ENCODE measurements around the gene TGFBI. TPM values are rescaled to one million over a fixed set of nuclear protein-coding genes. Genes with fewer than 3 reads are reported as not detected.

Gene TGFBI
- total RNA-seq, 1 donor from 2014 or later = 4.6 TPM

GRCh38 chr5:136081217-136081591, 52.4 kb downstream of the TGFBI start:
- Mint-ChIP-seq H3K4me3 (no peak overlapping the region), H3K9me3 (no peaks in the 10 kb centered on the region), H3K27ac (ENCODE audit: unreplicated experiment) (no peak overlapping the region), H3K4me1 (no peaks in the 10 kb centered on the region), H3K27me3 (ENCODE audit: low read depth) (peaks cover 14% of the 10 kb centered on the region), H3K36me3 (ENCODE audit: low read depth) (no peaks in the 10 kb centered on the region)
- DNase-seq (ENCODE audit: low read depth, low spot score) = no peak
- TF ChIP-seq, protein P1, sequence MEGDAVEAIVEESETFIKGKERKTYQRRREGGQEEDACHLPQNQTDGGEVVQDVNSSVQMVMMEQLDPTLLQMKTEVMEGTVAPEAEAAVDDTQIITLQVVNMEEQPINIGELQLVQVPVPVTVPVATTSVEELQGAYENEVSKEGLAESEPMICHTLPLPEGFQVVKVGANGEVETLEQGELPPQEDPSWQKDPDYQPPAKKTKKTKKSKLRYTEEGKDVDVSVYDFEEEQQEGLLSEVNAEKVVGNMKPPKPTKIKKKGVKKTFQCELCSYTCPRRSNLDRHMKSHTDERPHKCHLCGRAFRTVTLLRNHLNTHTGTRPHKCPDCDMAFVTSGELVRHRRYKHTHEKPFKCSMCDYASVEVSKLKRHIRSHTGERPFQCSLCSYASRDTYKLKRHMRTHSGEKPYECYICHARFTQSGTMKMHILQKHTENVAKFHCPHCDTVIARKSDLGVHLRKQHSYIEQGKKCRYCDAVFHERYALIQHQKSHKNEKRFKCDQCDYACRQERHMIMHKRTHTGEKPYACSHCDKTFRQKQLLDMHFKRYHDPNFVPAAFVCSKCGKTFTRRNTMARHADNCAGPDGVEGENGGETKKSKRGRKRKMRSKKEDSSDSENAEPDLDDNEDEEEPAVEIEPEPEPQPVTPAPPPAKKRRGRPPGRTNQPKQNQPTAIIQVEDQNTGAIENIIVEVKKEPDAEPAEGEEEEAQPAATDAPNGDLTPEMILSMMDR (conservative IDR thresholded peaks at IDR 0.05) = no peak

- Mint-ChIP-seq H3K27me3 (ENCODE audit: low read depth) (peaks cover 14% of the 10 kb centered on the region), H3K4me3 (no peak overlapping the region), H3K27ac (ENCODE audit: unreplicated experiment) (no peak overlapping the region), H3K36me3 (ENCODE audit: low read depth) (no peaks in the 10 kb centered on the region), H3K4me1 (no peaks in the 10 kb centered on the region), H3K9me3 (no peaks in the 10 kb centered on the region)
- DNase-seq (ENCODE audit: low read depth, low spot score) = peak; percentile 85
- TF ChIP-seq, protein P1 (conservative IDR thresholded peaks at IDR 0.05) = peak; percentile 87
Measured at GRCh38 chr5:136082390-136083193, 53.8 kb downstream of the TGFBI start.

GRCh38 chr5:136084698-136085097, 55.9 kb downstream of the TGFBI start:
- peaks cover 7% of the 10 kb centered on the region for H3K27me3 Mint-ChIP-seq (ENCODE audit: low read depth)
- H3K27ac Mint-ChIP-seq (ENCODE audit: unreplicated experiment) = no peak overlapping the region
- TF ChIP-seq, protein P1 (conservative IDR thresholded peaks at IDR 0.05) = no peak
- H3K9me3 Mint-ChIP-seq = no peaks in the 10 kb centered on the region
- no peak overlapping the region for H3K4me3 Mint-ChIP-seq
- H3K36me3 Mint-ChIP-seq (ENCODE audit: low read depth) = no peaks in the 10 kb centered on the region
- H3K4me1 Mint-ChIP-seq = no peaks in the 10 kb centered on the region
- no peak for DNase-seq (ENCODE audit: low read depth, low spot score)

- Mint-ChIP-seq H3K27me3 (ENCODE audit: low read depth) (no peaks in the 10 kb centered on the region), H3K9me3 (no peaks in the 10 kb centered on the region), H3K4me1 (no peaks in the 10 kb centered on the region), H3K36me3 (ENCODE audit: low read depth) (no peaks in the 10 kb centered on the region), H3K4me3 (no peak overlapping the region), H3K27ac (ENCODE audit: unreplicated experiment) (no peak overlapping the region)
- no peak for DNase-seq (ENCODE audit: low read depth, low spot score)
- TF ChIP-seq, protein P1 (conservative IDR thresholded peaks at IDR 0.05) = no peak
Measured at GRCh38 chr5:136086783-136087566, 58.2 kb downstream of the TGFBI start.

- no peaks in the 10 kb centered on the region for H3K9me3 Mint-ChIP-seq
- H3K4me1 Mint-ChIP-seq = no peaks in the 10 kb centered on the region
- peak overlapping the region; percentile 65 for H3K27ac Mint-ChIP-seq (ENCODE audit: unreplicated experiment)
- no peaks in the 10 kb centered on the region for H3K27me3 Mint-ChIP-seq (ENCODE audit: low read depth)
- no peak overlapping the region for H3K4me3 Mint-ChIP-seq
- no peak for DNase-seq (ENCODE audit: low read depth, low spot score)
- TF ChIP-seq, protein P1 (conservative IDR thresholded peaks at IDR 0.05) = no peak
- H3K36me3 Mint-ChIP-seq (ENCODE audit: low read depth) = no peaks in the 10 kb centered on the region
Measured at GRCh38 chr5:136087961-136088871, 59.4 kb downstream of the TGFBI start.
